ENCODE data around the gene CCDC39. TPM values are rescaled to one million over a fixed set of nuclear protein-coding genes. Genes with fewer than 3 reads are reported as not detected.

Gene CCDC39
- total and polyA plus RNA-seq, 9 of the 15 experiments (the other 6 are each of a cell fraction or from before 2014, with no cell fraction given), result not detected

- TF ChIP-seq, protein P1, sequence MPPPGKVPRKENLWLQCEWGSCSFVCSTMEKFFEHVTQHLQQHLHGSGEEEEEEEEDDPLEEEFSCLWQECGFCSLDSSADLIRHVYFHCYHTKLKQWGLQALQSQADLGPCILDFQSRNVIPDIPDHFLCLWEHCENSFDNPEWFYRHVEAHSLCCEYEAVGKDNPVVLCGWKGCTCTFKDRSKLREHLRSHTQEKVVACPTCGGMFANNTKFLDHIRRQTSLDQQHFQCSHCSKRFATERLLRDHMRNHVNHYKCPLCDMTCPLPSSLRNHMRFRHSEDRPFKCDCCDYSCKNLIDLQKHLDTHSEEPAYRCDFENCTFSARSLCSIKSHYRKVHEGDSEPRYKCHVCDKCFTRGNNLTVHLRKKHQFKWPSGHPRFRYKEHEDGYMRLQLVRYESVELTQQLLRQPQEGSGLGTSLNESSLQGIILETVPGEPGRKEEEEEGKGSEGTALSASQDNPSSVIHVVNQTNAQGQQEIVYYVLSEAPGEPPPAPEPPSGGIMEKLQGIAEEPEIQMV (tag; conservative IDR thresholded peaks at IDR 0.05; ENCODE audit: low read depth), result no peak
- TF ChIP-seq ELK1 (CRISPR knock-in tag; IDR thresholded peaks at IDR 0.05), result no peak
- no peak for TF ChIP-seq THRB (CRISPR knock-in tag; conservative IDR thresholded peaks at IDR 0.05)
- no peak for TF ChIP-seq ZHX1 (conservative IDR thresholded peaks at IDR 0.05; ENCODE audit: low read length)
- TF ChIP-seq MYNN (IDR thresholded peaks at IDR 0.05), result no peak
- no peak for TF ChIP-seq MYNN (CRISPR knock-in tag; IDR thresholded peaks at IDR 0.05)
- no peak for TF ChIP-seq RHOXF2B (CRISPR knock-in tag; conservative IDR thresholded peaks at IDR 0.05)
- TF ChIP-seq XRCC3 (IDR thresholded peaks at IDR 0.05), result no peak
- no peak for TF ChIP-seq TCF7L2 (IDR thresholded peaks at IDR 0.05; ENCODE audit: low read depth, low read length)
Observed at GRCh38 chr3:180590396-180590795, 88.9 kb downstream of the CCDC39 start (continued).

All from K562 (cell line).